RWPE2 (cell line): ENCODE data around the gene DOCK3.
"Not testable (repeated sequence)": the region's sequence is repeated elsewhere in the genome, so short reads cannot be mapped to it uniquely, and the experiment has no call there.

ENCODE experiments used
- ATAC-seq: fragments of 200-7000 bp; cut with Tn5 transposase; 3 replicates; pipeline ENCODE4 v1.9.1; 2021; ENCODE audit warnings: low read depth
- DNase-seq: peaks from one replicate; pipeline ENCODE4 v3.0.0-alpha.2; 2020; ENCODE audit warnings: low spot score
- H3K27ac ChIP-seq: fragments of 450-650 bp; 2 replicates; pipeline ENCODE4 v1.5.1; 2017; ENCODE audit warnings: mild to moderate bottlenecking; ENCODE audit not compliant: poor library complexity, severe bottlenecking
- H3K27me3 ChIP-seq: fragments of 250-450 bp; sonication (Bioruptor Pico); 2 replicates; pipeline ENCODE4 v1.5.1; 2021; ENCODE audit warnings: mild to moderate bottlenecking, moderate library complexity; ENCODE audit not compliant: insufficient read depth, poor library complexity, severe bottlenecking
- H3K36me3 ChIP-seq: fragments of 250-450 bp; sonication (Bioruptor Pico); 2 replicates; pipeline ENCODE4 v1.5.1; 2020; ENCODE audit warnings: low read depth, mild to moderate bottlenecking, moderate library complexity
- H3K4me1 ChIP-seq: fragments of 250-450 bp; sonication (Bioruptor Pico); 2 replicates; pipeline ENCODE4 v1.5.1; 2021; ENCODE audit warnings: mild to moderate bottlenecking, moderate library complexity; ENCODE audit not compliant: insufficient read depth, poor library complexity, severe bottlenecking
- H3K4me3 ChIP-seq: fragments of 250-450 bp; sonication (Bioruptor Pico); 2 replicates; pipeline ENCODE4 v1.5.1; 2021; ENCODE audit warnings: mild to moderate bottlenecking, moderate library complexity; ENCODE audit not compliant: severe bottlenecking
- H3K9me3 ChIP-seq: fragments of 250-450 bp; sonication (Bioruptor Pico); 2 replicates; pipeline ENCODE4 v1.5.1; 2021; ENCODE audit warnings: mild to moderate bottlenecking, moderate library complexity; ENCODE audit not compliant: severe bottlenecking
- TF ChIP-seq, protein P1 (sequence below): fragments of 450-650 bp; IDR thresholded peaks from one replicate; pipeline ENCODE4 v1.5.1; 2017; ENCODE audit warnings: mild to moderate bottlenecking, moderate library complexity; ENCODE audit not compliant: poor library complexity, severe bottlenecking

DOCK3 gene

DNA sequence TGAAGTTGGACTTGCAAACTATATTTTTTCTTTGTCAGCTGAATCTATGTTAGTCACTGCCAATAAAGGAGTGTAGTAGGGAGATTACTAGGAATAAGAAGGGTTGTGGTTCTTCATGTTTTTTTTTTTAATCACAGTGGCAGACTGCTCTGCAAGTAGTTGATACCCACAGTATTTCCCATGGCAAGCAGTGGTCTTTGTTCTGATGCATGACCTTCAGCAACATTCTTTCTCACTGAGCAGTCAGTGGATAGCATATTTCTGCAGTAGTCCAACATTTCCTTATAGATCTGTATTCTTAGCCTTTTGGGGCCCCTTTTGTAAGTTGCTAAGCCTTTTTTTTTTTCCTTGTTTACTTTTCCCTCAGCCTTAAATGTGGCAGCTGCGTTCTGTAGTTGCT is 151.1 kb downstream of the DOCK3 start:
- Histone ChIP-seq H3K9me3 (no peaks in the 10 kb centered on the region), H3K4me3 (no peak overlapping the region), H3K36me3 (no peaks in the 10 kb centered on the region), H3K27ac (no peak overlapping the region), H3K27me3 (peaks cover 8% of the 10 kb centered on the region), H3K4me1 (no peaks in the 10 kb centered on the region)
- DNase-seq (no peak), ATAC-seq (no peak)
- TF ChIP-seq, protein P1, sequence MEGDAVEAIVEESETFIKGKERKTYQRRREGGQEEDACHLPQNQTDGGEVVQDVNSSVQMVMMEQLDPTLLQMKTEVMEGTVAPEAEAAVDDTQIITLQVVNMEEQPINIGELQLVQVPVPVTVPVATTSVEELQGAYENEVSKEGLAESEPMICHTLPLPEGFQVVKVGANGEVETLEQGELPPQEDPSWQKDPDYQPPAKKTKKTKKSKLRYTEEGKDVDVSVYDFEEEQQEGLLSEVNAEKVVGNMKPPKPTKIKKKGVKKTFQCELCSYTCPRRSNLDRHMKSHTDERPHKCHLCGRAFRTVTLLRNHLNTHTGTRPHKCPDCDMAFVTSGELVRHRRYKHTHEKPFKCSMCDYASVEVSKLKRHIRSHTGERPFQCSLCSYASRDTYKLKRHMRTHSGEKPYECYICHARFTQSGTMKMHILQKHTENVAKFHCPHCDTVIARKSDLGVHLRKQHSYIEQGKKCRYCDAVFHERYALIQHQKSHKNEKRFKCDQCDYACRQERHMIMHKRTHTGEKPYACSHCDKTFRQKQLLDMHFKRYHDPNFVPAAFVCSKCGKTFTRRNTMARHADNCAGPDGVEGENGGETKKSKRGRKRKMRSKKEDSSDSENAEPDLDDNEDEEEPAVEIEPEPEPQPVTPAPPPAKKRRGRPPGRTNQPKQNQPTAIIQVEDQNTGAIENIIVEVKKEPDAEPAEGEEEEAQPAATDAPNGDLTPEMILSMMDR = no peak

DNA sequence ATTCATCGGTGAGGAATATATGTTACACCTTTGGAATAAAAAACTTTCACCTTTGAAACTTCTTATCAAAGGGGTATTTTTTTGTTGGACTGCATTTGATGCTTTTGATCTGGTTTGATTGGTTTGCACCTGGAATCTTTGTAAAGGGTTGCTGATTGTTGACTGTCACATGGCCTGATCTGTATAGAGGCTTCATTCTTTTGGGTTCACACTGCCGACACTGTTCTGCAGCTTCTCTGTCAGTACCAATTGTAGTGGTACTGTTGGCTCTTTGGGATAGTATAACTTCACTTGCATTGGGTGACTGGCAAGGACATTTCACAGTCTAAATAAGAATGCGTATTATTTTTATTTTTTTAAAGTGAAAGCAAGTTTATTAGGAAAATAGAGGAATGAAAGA is 155.7 kb downstream of the DOCK3 start:
- Histone ChIP-seq H3K36me3 (no peaks in the 10 kb centered on the region), H3K27me3 (peaks cover 8% of the 10 kb centered on the region), H3K4me1 (no peaks in the 10 kb centered on the region), H3K27ac (no peak overlapping the region), H3K9me3 (no peaks in the 10 kb centered on the region), H3K4me3 (no peak overlapping the region)
- ATAC-seq (no peak), DNase-seq (no peak)
- TF ChIP-seq, protein P1 = no peak

DNA sequence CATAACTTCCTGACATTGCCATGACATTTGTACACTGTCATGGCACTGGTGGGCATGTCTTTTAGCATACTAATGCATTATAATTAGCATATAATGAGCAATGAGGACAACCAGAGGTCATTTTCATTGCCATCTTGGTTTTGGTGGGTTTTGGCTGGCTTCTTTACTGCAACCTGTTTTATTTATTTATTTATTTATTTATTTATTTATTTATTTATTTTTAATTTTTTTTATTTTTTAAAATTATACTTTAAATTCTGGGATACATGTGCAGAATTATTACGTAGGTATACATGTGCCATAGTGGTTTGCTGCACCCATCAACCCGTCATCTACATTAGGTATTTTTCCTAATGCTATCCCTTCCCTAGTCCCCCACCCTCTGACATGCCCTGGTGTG is 156.3 kb downstream of the DOCK3 start:
- not testable (repeated sequence) for ATAC-seq, H3K9me3 ChIP-seq, H3K4me3 ChIP-seq, H3K27me3 ChIP-seq, H3K27ac ChIP-seq, DNase-seq, H3K36me3 ChIP-seq, H3K4me1 ChIP-seq

DNA sequence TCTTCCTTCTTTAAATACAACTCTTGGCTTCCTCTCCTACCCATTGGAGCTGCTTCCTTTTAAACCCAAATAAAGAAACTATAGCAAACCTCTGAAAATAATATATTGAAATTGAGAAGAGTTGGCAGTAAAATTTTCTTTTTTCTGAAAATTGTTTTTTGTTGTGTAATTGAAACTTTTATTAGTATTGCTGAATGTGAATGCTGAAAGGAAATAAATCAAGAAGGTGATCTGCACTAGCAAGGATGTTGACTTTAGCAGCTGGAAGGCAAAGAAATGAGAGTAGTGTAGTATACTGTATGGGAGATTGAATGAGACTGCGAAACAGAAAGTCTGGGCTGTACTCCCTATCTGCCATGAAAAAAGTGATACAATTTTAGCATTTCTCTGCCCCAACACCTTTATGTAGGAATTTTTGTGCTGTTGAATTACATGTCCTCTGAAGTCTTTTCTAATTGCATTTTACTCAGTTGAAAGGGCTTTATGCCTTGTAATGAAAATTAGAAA is 166.3 kb downstream of the DOCK3 start:
- Histone ChIP-seq H3K27me3 (peaks cover 6% of the 10 kb centered on the region), H3K36me3 (no peaks in the 10 kb centered on the region), H3K9me3 (no peaks in the 10 kb centered on the region), H3K27ac (no peak overlapping the region), H3K4me3 (no peak overlapping the region), H3K4me1 (no peaks in the 10 kb centered on the region)
- TF ChIP-seq, protein P1 = no peak
- ATAC-seq (no peak), DNase-seq (no peak)

DNA sequence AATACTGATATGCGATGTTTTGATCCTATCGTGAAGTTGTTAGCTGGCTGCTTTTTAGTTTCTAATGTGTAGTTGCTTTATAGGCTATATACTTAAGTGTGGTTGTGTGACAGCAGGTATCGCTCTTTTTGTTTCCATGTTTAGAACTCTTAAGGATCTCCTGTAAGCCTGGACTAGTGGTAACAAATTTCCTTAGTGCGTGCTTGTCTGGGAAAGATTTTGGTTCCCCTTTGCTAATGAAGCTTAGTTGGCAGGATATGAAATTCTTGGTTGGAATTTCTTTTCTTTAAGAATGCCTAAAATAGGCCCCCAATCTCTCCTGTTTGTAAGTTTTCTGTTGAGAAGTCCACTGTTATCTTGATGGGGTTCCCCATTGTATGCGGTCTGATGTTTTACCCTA is 173.6 kb downstream of the DOCK3 start:
- Histone ChIP-seq H3K4me1 (no peaks in the 10 kb centered on the region), H3K27ac (no peak overlapping the region), H3K36me3 (no peaks in the 10 kb centered on the region), H3K27me3 (no peaks in the 10 kb centered on the region), H3K4me3 (no peak overlapping the region), H3K9me3 (no peaks in the 10 kb centered on the region)
- TF ChIP-seq, protein P1 = no peak
- DNase-seq (no peak), ATAC-seq (no peak)
